Loucy (cell line): ENCODE results near the gene IGF2BP1.
"Not testable (repeated sequence)": the region's sequence is repeated elsewhere in the genome, so short reads cannot be mapped to it uniquely, and the experiment has no call there.

Source experiments
- H2AFZ ChIP-seq: fragments of 200-600 bp; sonication (generic); 2 replicates; pipeline ENCODE4 v1.6.0; 2016; ENCODE audit warnings: antibody characterized with exemption, mild to moderate bottlenecking, low read length, moderate library complexity
- H3F3A ChIP-seq: fragments of 200-600 bp; 2 replicates; pipeline ENCODE4 v1.6.0; 2016; ENCODE audit warnings: antibody characterized with exemption, low read depth, mild to moderate bottlenecking
- H3K27me3 ChIP-seq: fragments of 200-600 bp; sonication (generic); 2 replicates; pipeline ENCODE4 v1.6.1; 2014; ENCODE audit warnings: low read length, mild to moderate bottlenecking; ENCODE audit not compliant: insufficient read depth, poor library complexity, severe bottlenecking
- H3K36me3 ChIP-seq: fragments of 200-600 bp; sonication (generic); 2 replicates; pipeline ENCODE4 v1.6.1; 2016; ENCODE audit warnings: low read length; ENCODE audit not compliant: insufficient read depth
- H3K4me1 ChIP-seq: fragments of 200-600 bp; sonication (generic); 2 replicates; pipeline ENCODE4 v1.5.1; 2014; ENCODE audit warnings: low read length, mild to moderate bottlenecking; ENCODE audit not compliant: insufficient read depth, poor library complexity, severe bottlenecking
- H3K4me2 ChIP-seq: fragments of 200-600 bp; sonication (generic); 2 replicates; pipeline ENCODE4 v1.6.0; 2014; ENCODE audit warnings: antibody characterized with exemption, low read length, low read depth, mild to moderate bottlenecking; ENCODE audit not compliant: poor library complexity, severe bottlenecking
- H3K4me3 ChIP-seq: fragments of 200-600 bp; sonication (generic); 2 replicates; pipeline ENCODE4 v1.5.1; 2014; ENCODE audit warnings: low read length, mild to moderate bottlenecking, mixed read lengths; ENCODE audit not compliant: poor library complexity, severe bottlenecking
- H3K79me2 ChIP-seq: fragments of 200-600 bp; sonication (generic); 2 replicates; pipeline ENCODE4 v1.6.1; 2014; ENCODE audit warnings: low read length; ENCODE audit not compliant: insufficient read depth
- H3K9ac ChIP-seq: fragments of 200-600 bp; sonication (generic); 2 replicates; pipeline ENCODE4 v1.6.0; 2014; ENCODE audit warnings: mild to moderate bottlenecking, low read depth, low read length, moderate library complexity; ENCODE audit not compliant: poor library complexity, severe bottlenecking
- H3K9me2 ChIP-seq: fragments of 200-600 bp; sonication (generic); replicated peaks from 2 replicates; pipeline ENCODE4 v1.6.1; 2016; ENCODE audit warnings: low read depth, low read length, mixed read lengths
- H3K9me3 ChIP-seq: fragments of 200-600 bp; sonication (generic); 2 replicates; pipeline ENCODE4 v1.6.1; 2014; ENCODE audit warnings: mild to moderate bottlenecking, antibody characterized with exemption, low read length, low read depth; ENCODE audit not compliant: insufficient read depth
- H4K20me1 ChIP-seq: fragments of 200-600 bp; sonication (generic); 2 replicates; pipeline ENCODE4 v1.6.0; 2014; ENCODE audit warnings: antibody characterized with exemption, low read length, mild to moderate bottlenecking; ENCODE audit not compliant: insufficient read depth, poor library complexity, severe bottlenecking
- CTCF ChIP-seq: fragments of 200-600 bp; sonication (generic); conservative IDR thresholded peaks from 2 replicates; pipeline ENCODE4 v1.5.1; 2014; ENCODE audit warnings: mild to moderate bottlenecking, antibody characterized with exemption, low read length
- EZH2phosphoT487 ChIP-seq: fragments of 200-600 bp; IDR thresholded peaks from 2 replicates; pipeline ENCODE4 v1.6.1; 2018; ENCODE audit warnings: antibody characterized with exemption, mild to moderate bottlenecking, moderate library complexity, borderline replicate concordance

The IGF2BP1 gene

GRCh38 chr17:49003557-49004511 is 6.6 kb downstream of the IGF2BP1 start:
- H3K9me3 ChIP-seq, result no peaks in the 10 kb centered on the region
- peaks cover 4% of the 10 kb centered on the region for H3K4me1 ChIP-seq
- no peak overlapping the region for H3K4me2 ChIP-seq
- H4K20me1 ChIP-seq, result no peaks in the 10 kb centered on the region
- no peaks in the 10 kb centered on the region for H3K79me2 ChIP-seq
- H3K27me3 ChIP-seq, result peaks cover 15% of the 10 kb centered on the region
- no peak overlapping the region for H3K9ac ChIP-seq
- H3K4me3 ChIP-seq, result no peak overlapping the region
- H3K9me2 ChIP-seq, result no peaks in the 10 kb centered on the region
- no peaks in the 10 kb centered on the region for H3K36me3 ChIP-seq
- H2AFZ ChIP-seq, result no peak overlapping the region
- no peaks in the 10 kb centered on the region for H3F3A ChIP-seq
- TF ChIP-seq CTCF, result no peak
- TF ChIP-seq EZH2phosphoT487, result no peak

- no peaks in the 10 kb centered on the region for H3K36me3 ChIP-seq
- H3K9ac ChIP-seq, result no peak overlapping the region
- no peaks in the 10 kb centered on the region for H3F3A ChIP-seq
- no peak overlapping the region for H2AFZ ChIP-seq
- H4K20me1 ChIP-seq, result no peaks in the 10 kb centered on the region
- H3K9me2 ChIP-seq, result no peaks in the 10 kb centered on the region
- H3K27me3 ChIP-seq, result peaks cover 15% of the 10 kb centered on the region
- TF ChIP-seq EZH2phosphoT487, result no peak
- TF ChIP-seq CTCF, result no peak
- no peaks in the 10 kb centered on the region for H3K4me1 ChIP-seq
- H3K79me2 ChIP-seq, result no peaks in the 10 kb centered on the region
- H3K9me3 ChIP-seq, result no peaks in the 10 kb centered on the region
- H3K4me2 ChIP-seq, result no peak overlapping the region
- no peak overlapping the region for H3K4me3 ChIP-seq
These were observed 8.0 kb downstream of the IGF2BP1 start for GRCh38 chr17:49005140-49005539.

DNA sequence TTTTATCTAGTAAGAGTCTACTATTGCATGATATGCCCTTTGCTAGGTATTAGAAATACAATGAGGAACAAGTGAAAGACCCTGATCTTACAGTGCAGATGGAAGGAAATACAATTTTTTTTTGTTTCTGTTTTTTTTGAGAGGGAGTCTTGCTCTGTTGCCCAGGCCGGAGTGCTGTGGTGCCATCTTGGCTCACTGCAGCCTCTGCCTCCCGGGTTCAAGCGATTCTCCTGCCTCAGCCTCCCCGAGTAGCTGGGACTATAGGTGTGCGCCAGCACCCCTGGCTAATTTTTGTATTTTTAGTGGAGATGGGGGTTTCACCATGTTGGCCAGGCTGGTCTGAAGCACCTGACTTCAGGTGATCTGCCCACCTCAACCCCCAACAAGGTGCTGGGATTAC is 11.7 kb downstream of the IGF2BP1 start:
- not testable (repeated sequence) for H2AFZ ChIP-seq, H3K9me3 ChIP-seq, H3K4me3 ChIP-seq, H3K79me2 ChIP-seq, H3K9me2 ChIP-seq, H3K9ac ChIP-seq, H3K36me3 ChIP-seq, H4K20me1 ChIP-seq, H3F3A ChIP-seq, H3K27me3 ChIP-seq, H3K4me2 ChIP-seq, H3K4me1 ChIP-seq
